ENCODE results near the gene HECW1. TPM values are rescaled to one million over a fixed set of nuclear protein-coding genes. Genes with fewer than 3 reads are reported as not detected.

Gene HECW1
- total and polyA plus RNA-seq, 10 of the 15 experiments (the other 5 are each of a cell fraction or from before 2014, with no cell fraction given), result under 0.01 to 0.31 (median 0.04) TPM; not detected in 3

- ChIA-PET RAD21 (ENCODE audit: unreplicated experiment) (interaction anchor here (0.6 to 3.8 kb wide), 22 partner anchors 13 to 623 kb away, joined by 3 to 37 read pairs (median 4); partner anchors contain the start of gene STK17A), CTCF (interaction anchor here (0.6 to 5.2 kb wide), 58 partner anchors 8 to 1515 kb away, joined by 3 to 69 read pairs (median 4); partner anchors contain the start of gene STK17A), POLR2A (interaction anchor here (1.2 to 1.4 kb wide), 3 partner anchors 15 to 522 kb away, joined by 3 to 4 read pairs (median 4); partner anchors contain the start of genes MRPL32 and PSMA2), SMC1A (ENCODE audit: uncharacterized antibody, unreplicated experiment) (interaction anchor here (0.8 to 4.0 kb wide), 38 partner anchors 8 to 1514 kb away, joined by 3 to 25 read pairs (median 4); partner anchors contain the start of genes C7orf25, MRPL32 and STK17A)
- peak; percentile 49 for FAIRE-seq
- peak overlapping the region; percentile 13 for H2AFZ ChIP-seq (ENCODE audit: control insufficient read depth, low read depth, low read length)
- H3K79me2 ChIP-seq (ENCODE audit: control insufficient read depth, insufficient read depth, low read length), result no peaks in the 10 kb centered on the region
- WGBS (ENCODE audit: insufficient coverage, insufficient replicate concordance, low lambda C conversion rate, missing lambda C conversion rate), result 31% methylated on average over 8 of the region's 8 CpGs
- no peaks in the 10 kb centered on the region for H3K9me3 ChIP-seq (replicated peaks; ENCODE audit: control insufficient read depth, insufficient read depth, low read length)
- no peaks in the 10 kb centered on the region for H3K36me3 ChIP-seq (ENCODE audit: control insufficient read depth in 2 of 2, insufficient read depth in 2 of 2, low read length in 1 of 2)
- H3K4me3 ChIP-seq, result no peak overlapping the region
- no peak overlapping the region for H3K27ac ChIP-seq (ENCODE audit: control insufficient read depth, insufficient read depth)
- H3K9ac ChIP-seq (ENCODE audit: control insufficient read depth, insufficient read depth, low read length), result no peak overlapping the region
- DNase-seq (ENCODE audit: low read depth, low spot score), result peak; percentile 13
- no peaks in the 10 kb centered on the region; a peak in 2 of 4 replicates for H3K27me3 ChIP-seq (replicated peaks in 1 of 2; ENCODE audit: control insufficient read depth in 2 of 2, insufficient read depth in 2 of 2, low read length in 1 of 2)
- in situ Hi-C loops (cut with MboI), result loop anchor here (10.0 kb wide), 1 partner anchor 250 kb away; no protein-coding TSS in a partner anchor
- no TSS peak for BruUV-seq (replicated peaks)
- no peaks in the 10 kb centered on the region for H4K20me1 ChIP-seq (ENCODE audit: control insufficient read depth, insufficient read depth)
- H3K4me1 ChIP-seq (ENCODE audit: control insufficient read depth, insufficient read depth, low read length), result no peaks in the 10 kb centered on the region
- ATAC-seq, result peak; percentile 92
- intact Hi-C loops (cut with micrococcal nuclease; ENCODE audit: unreplicated experiment), result loop anchor here (5.0 to 10.0 kb wide), 3 partner anchors 267 to 382 kb away; no protein-coding TSS in a partner anchor
- H3K4me2 ChIP-seq (ENCODE audit: control insufficient read depth, insufficient read depth), result no peak overlapping the region
- TF ChIP-seq MYB (IDR thresholded peaks at IDR 0.05; ENCODE audit: borderline replicate concordance, low read depth, low read length) (no peak), LARP7 (IDR thresholded peaks at IDR 0.05) (no peak), EP300 (IDR thresholded peaks at IDR 0.05; ENCODE audit: borderline replicate concordance in 1 of 2, control insufficient read depth in 1 of 2, low read depth in 2 of 2, low read length in 2 of 2) (peak in 1 of 2 experiments; percentile 13; a peak in 1 of 4 replicates), CTCF (IDR thresholded peaks at IDR 0.05 in 2 of 3, conservative IDR thresholded peaks at IDR 0.05 in 1 of 3; ENCODE audit: control insufficient read depth in 2 of 3, extremely low read depth in 1 of 3, insufficient read depth in 1 of 3, low read depth in 3 of 3, low read length in 3 of 3) (peak; percentile 44 to 57 (median 45)), SIX5 (IDR thresholded peaks at IDR 0.05; ENCODE audit: low read depth, low read length, severe bottlenecking) (no peak), MTA2 (IDR thresholded peaks at IDR 0.05; ENCODE audit: low read depth) (peak; percentile 44), NR2F1 (conservative IDR thresholded peaks at IDR 0.05) (0 out of 2 replicates have a peak, but pooled peaks have one; percentile 25), SMC3 (IDR thresholded peaks at IDR 0.05; ENCODE audit: borderline replicate concordance, low read length) (peak; percentile 33; the same call in 1 of the 2 replicates), IKZF2 (IDR thresholded peaks at IDR 0.05) (peak; percentile 29 to 43; a peak in 2 of 4 replicates), DPF2 (IDR thresholded peaks at IDR 0.05) (0 out of 2 replicates have a peak, but pooled peaks have one; percentile 18), E2F4 (IDR thresholded peaks at IDR 0.05; ENCODE audit: low read depth, low read length) (no peak), PKNOX1 (IDR thresholded peaks at IDR 0.05) (0 out of 2 replicates have a peak, but pooled peaks have one; percentile 24), EZH2 (IDR thresholded peaks at IDR 0.05; ENCODE audit: borderline replicate concordance, control insufficient read depth, low read depth, low read length) (no peak), IKZF1 (conservative IDR thresholded peaks at IDR 0.05) (peak; percentile 34; the same call in 1 of the 2 replicates), EED (IDR thresholded peaks at IDR 0.05; ENCODE audit: low read depth) (no peak), RELB (IDR thresholded peaks at IDR 0.05; ENCODE audit: low read depth) (peak; percentile 34; the same call in 1 of the 2 replicates)
Observed at GRCh38 chr7:43454936-43455518, 342.6 kb downstream of the HECW1 start.

All from GM12878 (cell line).